Activated CD4-positive, CD25-positive, alpha-beta regulatory T cell (primary cell): ENCODE results near the gene GSTK1.
A peak's percentile ranks its signal among the peaks of the same experiment; 100 is the strongest.
"Not testable (repeated sequence)": the region's sequence is repeated elsewhere in the genome, so short reads cannot be mapped to it uniquely, and the experiment has no call there.

Source experiments
- DNase-seq, 4 experiments: peaks; one replicate each; lab custom pipeline; 2025; lab: John Stamatoyannopoulos, UW

GSTK1 gene

GRCh38 chr7:143269251-143269650 is 6.0 kb downstream of the GSTK1 start:
- no peak for DNase-seq

GRCh38 chr7:143271240-143271639 is 8.0 kb downstream of the GSTK1 start:
- no peak for DNase-seq

DNA sequence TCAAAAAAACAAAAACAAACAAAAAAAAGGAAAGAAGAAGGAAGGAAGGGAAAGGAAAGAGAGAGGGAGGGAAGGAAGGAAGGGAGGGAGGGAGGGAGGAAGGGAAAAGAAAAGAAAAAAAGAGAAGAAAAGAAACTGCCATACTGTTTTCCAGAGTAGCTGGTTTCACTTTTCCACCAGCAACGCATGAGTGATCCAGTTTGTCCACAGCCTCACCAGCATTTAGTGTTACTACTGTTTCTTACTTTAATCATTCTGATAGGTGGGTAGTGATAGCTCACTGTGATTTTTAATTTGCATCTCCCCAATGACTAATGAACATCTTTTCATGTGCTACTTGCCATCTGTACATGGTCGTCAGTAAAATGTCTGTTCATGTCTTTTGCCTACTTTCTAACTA is 9.6 kb downstream of the GSTK1 start:
- no peak for DNase-seq

- DNase-seq = no peak
These were observed 16.2 kb downstream of the GSTK1 start for GRCh38 chr7:143279186-143280098.

GRCh38 chr7:143280160-143280559 is 16.9 kb downstream of the GSTK1 start:
- DNase-seq = no peak

DNA sequence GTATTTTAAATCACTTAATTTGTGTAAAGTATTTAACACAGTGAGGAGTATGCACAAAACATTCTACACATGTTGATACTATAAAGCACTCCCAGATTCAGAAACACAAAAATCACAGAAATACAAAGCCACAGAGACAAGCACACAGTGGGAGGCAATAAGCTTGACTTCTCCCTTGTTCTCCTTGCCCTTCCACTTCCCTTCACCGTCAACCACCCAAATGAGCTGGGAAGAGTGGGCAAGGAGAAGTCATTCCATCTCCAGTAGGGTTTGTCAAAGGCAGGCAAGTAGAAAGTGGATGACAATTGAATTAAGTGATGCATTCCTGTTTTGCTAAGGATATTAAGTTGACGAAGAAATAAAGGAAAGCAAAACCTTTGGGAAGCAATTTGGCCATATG is 17.3 kb downstream of the GSTK1 start:
- DNase-seq = no peak

- no peak for DNase-seq
These were observed 18.3 kb downstream of the GSTK1 start for GRCh38 chr7:143281529-143281928.

DNA sequence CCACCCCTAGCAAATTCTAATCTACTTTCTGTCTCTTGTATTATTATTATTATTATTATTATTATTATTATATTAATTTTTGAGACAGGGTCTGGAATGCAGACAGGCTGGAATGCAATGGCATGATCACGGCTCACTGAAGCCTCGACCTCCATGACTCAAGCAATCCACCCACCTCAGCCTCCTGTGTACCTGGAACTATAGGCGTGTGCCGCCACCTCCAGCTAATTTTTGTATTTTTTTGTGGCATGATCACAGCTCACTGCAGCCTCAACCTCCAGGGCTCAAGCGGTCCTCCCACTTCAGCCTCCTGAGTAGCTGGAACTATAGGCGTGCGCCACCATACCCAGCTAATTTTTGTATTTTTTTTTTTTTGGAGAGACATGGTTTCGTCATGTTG is 18.9 kb downstream of the GSTK1 start:
- no peak for DNase-seq

DNA sequence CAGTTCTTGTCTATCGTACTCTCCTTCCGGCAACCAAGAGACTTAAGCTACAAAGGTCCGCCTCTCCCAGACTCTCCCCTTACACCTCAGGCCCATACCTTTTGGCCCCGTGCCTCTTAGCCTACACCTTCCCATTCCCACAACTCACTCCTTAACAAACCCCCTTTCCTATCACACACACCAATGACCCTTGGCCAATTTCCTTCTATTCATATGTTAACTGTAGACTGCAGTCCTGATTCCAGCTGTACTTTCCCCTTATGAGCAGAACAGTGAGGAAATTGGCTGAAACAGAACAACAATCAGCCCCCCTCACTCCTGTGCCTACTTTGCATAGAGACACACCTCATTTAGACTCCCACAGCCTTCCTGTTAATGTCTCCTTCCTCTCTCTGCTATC is 20.1 kb downstream of the GSTK1 start:
- no peak for DNase-seq

DNA sequence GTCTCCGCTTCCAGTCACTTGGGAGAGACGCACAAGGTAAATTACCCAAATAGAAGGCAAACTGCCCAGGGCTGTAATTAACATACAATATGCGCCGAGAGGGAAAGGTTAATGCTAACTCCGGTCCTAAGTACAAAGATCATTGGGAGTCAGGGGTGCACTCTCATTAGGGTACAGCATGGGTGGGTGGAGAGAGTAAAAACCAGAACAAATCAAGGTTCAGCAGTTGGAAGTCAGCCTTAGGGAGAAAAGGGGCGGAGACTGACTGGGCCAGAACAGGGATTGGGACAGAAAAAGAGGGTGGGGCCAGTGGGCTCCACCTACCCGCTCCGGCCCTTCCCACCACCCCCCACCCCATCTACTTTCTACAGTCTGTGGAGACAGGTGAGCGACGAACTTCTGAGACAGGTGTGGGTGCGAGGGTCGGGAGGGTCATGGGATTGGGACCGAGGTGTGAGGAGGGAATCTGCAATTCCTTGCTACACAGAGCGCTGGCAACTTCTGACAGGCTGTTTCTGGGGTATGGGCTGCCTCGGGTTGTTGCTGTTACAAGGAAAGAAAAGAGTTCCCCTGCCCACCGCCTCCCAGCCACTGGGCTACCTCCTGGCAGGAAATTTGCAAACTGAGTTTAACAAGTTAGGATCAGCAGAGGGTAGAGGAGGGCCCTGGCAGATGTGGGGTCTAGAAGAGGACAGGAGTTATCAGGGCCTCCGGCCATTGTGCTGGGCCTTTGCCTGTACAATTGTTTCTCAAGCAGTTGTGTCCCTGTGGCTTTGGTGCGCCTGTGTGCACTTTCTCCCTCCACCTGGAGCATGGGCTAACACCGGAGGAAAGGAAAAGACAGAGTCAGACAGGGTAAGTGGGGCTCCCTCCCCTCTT is 21.6 kb downstream of the GSTK1 start, which contains the start of gene TMEM139:
Gene TMEM139, plus strand, starts transcription at position 368 of the 879 bp plus-strand sequence. CDS start 1,000 bp downstream, outside the sequence.
- DNase-seq = no peak

- DNase-seq = no peak
These were observed 22.2 kb downstream of the GSTK1 start for GRCh38 chr7:143285470-143285778.

DNA sequence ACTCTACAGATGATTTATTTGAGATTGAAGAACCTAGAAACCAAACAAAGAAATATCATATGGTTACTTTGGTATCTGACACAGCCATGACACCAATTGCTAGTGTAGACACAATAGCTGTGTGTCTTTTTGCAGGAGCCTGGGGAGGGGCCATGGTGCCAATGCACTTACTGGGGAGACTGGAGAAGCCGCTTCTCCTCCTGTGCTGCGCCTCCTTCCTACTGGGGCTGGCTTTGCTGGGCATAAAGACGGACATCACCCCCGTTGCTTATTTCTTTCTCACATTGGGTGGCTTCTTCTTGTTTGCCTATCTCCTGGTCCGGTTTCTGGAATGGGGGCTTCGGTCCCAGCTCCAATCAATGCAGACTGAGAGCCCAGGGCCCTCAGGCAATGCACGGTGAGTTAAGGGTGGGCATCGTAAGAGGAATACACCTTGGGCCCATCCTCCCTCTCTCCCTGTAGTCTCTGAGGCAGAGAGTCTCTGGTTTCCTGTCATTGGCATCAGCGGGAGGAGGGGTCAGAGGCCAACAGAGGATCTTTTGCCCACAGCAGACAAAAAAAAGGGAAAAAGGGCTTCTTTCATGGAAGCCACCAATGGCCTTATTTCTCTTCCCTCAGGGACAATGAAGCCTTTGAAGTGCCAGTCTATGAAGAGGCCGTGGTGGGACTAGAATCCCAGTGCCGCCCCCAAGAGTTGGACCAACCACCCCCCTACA is 22.7 kb downstream of the GSTK1 start:
- DNase-seq = no peak

DNA sequence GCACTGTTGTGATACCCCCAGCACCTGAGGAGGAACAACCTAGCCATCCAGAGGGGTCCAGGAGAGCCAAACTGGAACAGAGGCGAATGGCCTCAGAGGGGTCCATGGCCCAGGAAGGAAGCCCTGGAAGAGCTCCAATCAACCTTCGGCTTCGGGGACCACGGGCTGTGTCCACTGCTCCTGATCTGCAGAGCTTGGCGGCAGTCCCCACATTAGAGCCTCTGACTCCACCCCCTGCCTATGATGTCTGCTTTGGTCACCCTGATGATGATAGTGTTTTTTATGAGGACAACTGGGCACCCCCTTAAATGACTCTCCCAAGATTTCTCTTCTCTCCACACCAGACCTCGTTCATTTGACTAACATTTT is 23.3 kb downstream of the GSTK1 start:
- DNase-seq = no peak

DNA sequence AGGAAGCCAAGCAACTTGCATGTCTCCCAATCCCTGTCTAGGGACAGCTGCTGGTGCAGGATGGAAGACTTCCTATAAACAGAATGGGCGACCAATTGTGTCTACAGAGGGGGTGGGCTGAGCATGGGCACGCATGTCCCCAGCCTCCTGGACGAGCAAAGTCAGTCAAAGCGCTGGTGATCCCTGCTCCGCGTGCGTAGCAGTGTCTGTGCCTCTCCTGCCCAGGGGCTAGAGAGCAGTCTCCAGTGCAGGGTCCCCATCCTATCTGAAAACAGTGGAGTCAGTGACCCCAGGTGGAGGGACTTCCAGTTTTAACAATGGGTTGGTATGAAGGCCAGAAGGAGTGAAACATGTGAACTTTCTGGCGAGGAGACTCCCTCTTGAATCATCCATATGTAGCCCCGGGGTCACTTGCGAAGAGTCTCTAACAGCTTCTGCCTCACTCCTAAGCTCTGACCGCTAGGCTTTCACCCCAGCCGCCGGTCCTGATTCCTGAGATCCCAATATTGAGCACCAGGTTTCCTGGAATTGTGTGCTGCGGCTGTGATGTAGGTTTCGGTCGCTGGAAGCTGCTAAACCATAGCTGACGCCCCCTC is 24.2 kb downstream of the GSTK1 start:
- DNase-seq = no peak

- DNase-seq = peak; percentile 97 to 99 (median 98)
These were observed 24.9 kb downstream of the GSTK1 start, which contains the start of gene CASP2 for GRCh38 chr7:143287935-143288826. Gene CASP2 (plus strand): TSS chr7:143288351. CDS start chr7:143288456, 105 bp downstream.

DNA sequence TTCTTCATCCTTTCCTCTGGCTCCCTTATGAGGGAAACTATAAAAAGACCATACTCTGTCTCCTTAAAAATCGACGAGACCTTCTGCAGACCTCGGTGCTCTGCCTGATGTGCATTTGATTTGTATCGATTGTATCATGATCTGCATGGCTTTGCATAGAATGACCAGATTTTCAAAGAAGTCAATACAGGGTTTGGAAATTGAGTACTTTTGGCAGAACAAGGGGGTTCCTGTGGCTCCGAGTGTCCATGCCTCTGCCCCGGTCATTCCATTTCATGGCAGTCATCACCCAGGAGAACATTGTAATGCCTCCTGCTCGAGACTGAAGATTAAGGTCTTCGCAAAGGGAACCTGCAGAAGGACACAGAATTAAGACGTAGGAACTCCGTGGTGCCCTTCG is 25.6 kb downstream of the GSTK1 start:
- no peak for DNase-seq

DNA sequence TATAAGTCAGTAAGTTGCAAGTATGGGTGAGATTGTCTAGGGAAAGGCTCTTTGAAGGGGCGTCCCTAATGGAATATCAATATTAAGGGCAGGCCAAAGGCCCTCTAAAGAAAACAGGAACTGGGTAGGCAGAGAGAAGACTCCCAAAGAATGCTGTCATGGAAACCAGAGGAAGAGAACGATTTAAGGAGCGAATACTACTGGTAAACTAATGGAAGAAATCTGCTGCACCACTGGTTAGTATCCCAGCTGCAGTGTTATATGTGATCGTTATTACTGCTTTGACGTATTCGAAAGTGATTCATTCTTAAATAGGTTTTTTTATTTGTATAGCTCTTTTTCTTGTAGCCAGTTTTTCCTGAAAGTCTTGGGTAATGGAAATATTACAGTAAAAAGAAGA is 26.2 kb downstream of the GSTK1 start:
- DNase-seq = no peak

GRCh38 chr7:143289888-143290287 is 26.6 kb downstream of the GSTK1 start:
- DNase-seq = not testable (repeated sequence)

- DNase-seq = no peak
These were observed 27.1 kb downstream of the GSTK1 start for GRCh38 chr7:143290293-143290692.

DNA sequence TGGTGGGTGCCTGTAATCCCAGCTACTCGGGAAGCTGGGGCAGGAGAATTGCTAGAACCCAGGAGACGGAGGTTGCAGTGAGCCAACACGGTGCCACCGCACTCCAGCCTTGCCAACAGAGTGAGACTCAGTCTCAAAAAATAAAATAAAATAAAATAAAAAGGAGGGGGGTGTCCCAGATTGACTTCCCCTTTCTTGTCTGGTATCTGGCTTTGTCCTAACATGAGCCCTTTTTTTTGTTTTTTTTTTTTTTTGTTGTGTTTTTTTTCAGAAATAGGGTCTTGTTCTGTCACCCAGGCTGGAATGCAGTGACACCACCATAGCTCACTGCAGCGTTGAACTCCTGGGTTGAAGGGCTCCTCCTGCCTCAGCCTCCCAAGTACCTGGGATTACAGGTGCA is 29.6 kb downstream of the GSTK1 start:
- no peak for DNase-seq

DNA sequence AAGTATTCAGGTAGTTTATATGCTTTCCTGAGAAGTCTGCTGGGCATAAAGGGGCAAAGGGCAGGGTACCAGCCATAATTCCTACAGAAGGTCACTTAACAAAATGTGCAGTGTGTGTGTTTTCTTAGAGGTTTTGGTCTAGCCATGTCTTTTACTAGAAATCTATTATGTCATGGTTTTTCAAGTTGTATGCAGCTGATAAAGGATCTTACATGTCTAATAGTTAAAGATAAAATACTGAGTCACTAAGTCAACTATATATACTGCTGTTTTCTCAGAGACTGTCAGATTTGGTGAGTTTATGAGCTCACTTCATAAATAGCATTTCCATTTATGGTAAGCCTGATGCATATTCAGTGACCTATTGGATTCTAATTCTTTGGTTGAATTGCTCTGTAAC is 32.6 kb downstream of the GSTK1 start:
- no peak for DNase-seq
